Aorta (tissue), 5 donors: Measurements from ENCODE around the gene NFATC4. TPM values are rescaled to one million over a fixed set of nuclear protein-coding genes. Genes with fewer than 3 reads are reported as not detected.
"Not testable (repeated sequence)": the region's sequence is repeated elsewhere in the genome, so short reads cannot be mapped to it uniquely, and the experiment has no call there.

Experiments used
- ATAC-seq: fragments of 200-7000 bp; cut with Tn5 transposase; one replicate; pipeline ENCODE4 v1.9.1; 2022; ENCODE audit warnings: moderate library complexity; ENCODE audit not compliant: low FRiP score
- DNase-seq, 2 donors: peaks; one replicate each; pipeline ENCODE4 v3.0.0-alpha.2; 2020
- H3K27ac ChIP-seq, 2 donors: one replicate each; pipeline ENCODE4 v1.5.1; 2013; ENCODE audit warnings: low read length in 2 of 2, mild to moderate bottlenecking in 2 of 2, moderate library complexity in 2 of 2, control low read depth in 1 of 2, inconsistent platforms in 1 of 2, low read depth in 1 of 2
- H3K27me3 ChIP-seq, 2 donors: one replicate each; pipeline ENCODE4 v1.6.1; 2013; ENCODE audit warnings: control low read depth in 1 of 2, low read length in 1 of 2, mild to moderate bottlenecking in 1 of 2, moderate library complexity in 1 of 2; ENCODE audit not compliant: insufficient read depth in 2 of 2, control insufficient read depth in 1 of 2
- H3K36me3 ChIP-seq, 2 donors: one replicate each; pipeline ENCODE4 v1.6.1; 2013; ENCODE audit warnings: control low read depth in 1 of 2, low read length in 1 of 2, mild to moderate bottlenecking in 1 of 2; ENCODE audit not compliant: insufficient read depth in 2 of 2, control insufficient read depth in 1 of 2
- H3K4me1 ChIP-seq, 2 donors: one replicate each; pipeline ENCODE4 v1.6.1; 2013; ENCODE audit warnings: low read length in 2 of 2, control low read depth in 1 of 2, mild to moderate bottlenecking in 1 of 2, moderate library complexity in 1 of 2; ENCODE audit not compliant: insufficient read depth in 2 of 2, control insufficient read depth in 1 of 2
- H3K4me3 ChIP-seq, 2 donors: one replicate each; pipeline ENCODE4 v1.5.1; 2013; ENCODE audit warnings: low read length in 2 of 2, control low read depth in 1 of 2, mild to moderate bottlenecking in 1 of 2
- H3K9me3 ChIP-seq: one replicate; pipeline ENCODE4 v1.6.1; 2013; ENCODE audit warnings: mild to moderate bottlenecking, low read length; ENCODE audit not compliant: control insufficient read depth
- WGBS, 2 donors: extraction: QIAGEN DNeasy Blood & Tissue Kit; methylation state at CpG; one replicate each; pipeline ENCODE4 v1.1.7; 2013; 5-methylcytosine and 5-hydroxymethylcytosine counted together
- intact Hi-C, 2 donors: fragments of 100-400 bp; cut with DNase I; formaldehyde crosslinking; loops; one replicate each; pipeline versions ENCODE4 v1.14.2 to v1.15.0; 2022
- polyA plus RNA-seq, 2 donors: library from polyadenylated mRNA; stranded (reverse); fragments of 200-250 nt; gene quantifications; one replicate each; pipeline ENCODE4 v1.2.3, GENCODE V29; 2013
- total RNA-seq, 2 donors: library from RNA; stranded (reverse); fragmentation: NEBNext Ultra II Directional; extraction: Animal tissue kit (Norgen Biotek cat#: 25700); gene quantifications; one replicate each; pipeline ENCODE4 v1.2.1, GENCODE V29; 2021
- donor health status: healthy with polysubstance abuse.
- donor health status: Bipolar disorder and iron deficiency.
- donor health status: DM: no; HTN: no; CAD: no.
- donor health status: DM: no; HTN: no; CAD: no.
- donor health status: DM: yes; HTN: yes; CAD: no.

NFATC4 gene
- total and polyA plus RNA-seq, 4 donors: 23.0 to 572 (median 103) TPM

DNA sequence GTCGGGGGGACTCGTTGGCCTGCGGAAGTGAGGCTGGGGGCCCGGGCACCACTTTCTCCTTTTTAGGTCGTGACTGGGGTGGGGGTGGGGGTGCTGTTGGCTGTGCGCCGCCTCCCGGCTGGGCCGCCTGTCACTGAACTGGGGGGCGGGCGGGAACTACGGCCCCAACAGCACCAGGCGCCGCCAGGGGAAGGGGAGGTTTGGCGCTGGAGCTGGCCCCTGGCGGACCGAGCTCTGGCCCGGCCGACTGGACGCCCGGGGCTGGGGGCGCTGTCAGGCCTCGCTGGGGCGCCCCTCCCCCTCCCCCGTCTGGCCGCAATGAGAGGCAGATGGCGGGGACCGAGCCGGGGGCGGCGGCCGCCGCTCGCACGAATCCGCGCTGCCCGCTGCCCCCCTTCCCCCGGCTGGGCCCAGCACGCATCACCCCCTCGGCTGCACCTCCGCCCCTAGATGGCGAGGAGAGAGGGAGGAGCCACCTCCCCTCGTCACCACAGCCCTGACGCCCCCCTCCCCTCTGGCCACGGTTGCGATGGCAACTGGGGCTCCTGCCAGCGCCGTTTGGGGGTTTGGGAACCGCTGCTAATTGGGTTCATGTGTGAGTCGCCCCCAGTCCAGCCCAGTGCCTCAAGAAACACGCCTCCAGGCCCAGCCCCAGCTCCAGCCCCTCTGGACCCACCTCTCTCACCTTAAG is 723 bp downstream of the NFATC4 start:
- intact Hi-C loops: loop anchor here in 1 of 2 donors (2.0 kb wide), 1 partner anchor 30 kb away; the partner anchor contains the start of gene NYNRIN
- 1 to 2% methylated on average over 34 to 52 of the region's 52 CpGs for WGBS, 2 donors
- H3K9me3 ChIP-seq: no peaks in the 10 kb centered on the region
- no peaks in the 10 kb centered on the region for H3K4me1 ChIP-seq
- H3K27ac ChIP-seq: peak overlapping the region; percentile 51 to 90
- peak overlapping the region; percentile 47 to 68 for H3K4me3 ChIP-seq
- ATAC-seq (peak; percentile 17), DNase-seq (peak; percentile 79 to 89)
- H3K27me3 ChIP-seq: no peaks in the 10 kb centered on the region
- no peaks in the 10 kb centered on the region for H3K36me3 ChIP-seq

- WGBS, 2 donors: 76 to 86% methylated on average over 17 to 20 of the region's 20 CpGs
- DNase-seq: no peak
- Histone ChIP-seq H3K9me3 (no peaks in the 10 kb centered on the region), H3K36me3 (no peaks in the 10 kb centered on the region), H3K27ac (peak overlapping the region in 1 of 2 donors; percentile 90), H3K4me3 (no peak overlapping the region), H3K4me1 (no peaks in the 10 kb centered on the region), H3K27me3 (no peaks in the 10 kb centered on the region)
- no peak for ATAC-seq
- intact Hi-C loops: loop anchor here in 1 of 2 donors (2.0 kb wide), 1 partner anchor 29 kb away; the partner anchor contains the start of gene NYNRIN
These were observed 1.5 kb downstream of the NFATC4 start for GRCh38 chr14:24369463-24369862.

DNA sequence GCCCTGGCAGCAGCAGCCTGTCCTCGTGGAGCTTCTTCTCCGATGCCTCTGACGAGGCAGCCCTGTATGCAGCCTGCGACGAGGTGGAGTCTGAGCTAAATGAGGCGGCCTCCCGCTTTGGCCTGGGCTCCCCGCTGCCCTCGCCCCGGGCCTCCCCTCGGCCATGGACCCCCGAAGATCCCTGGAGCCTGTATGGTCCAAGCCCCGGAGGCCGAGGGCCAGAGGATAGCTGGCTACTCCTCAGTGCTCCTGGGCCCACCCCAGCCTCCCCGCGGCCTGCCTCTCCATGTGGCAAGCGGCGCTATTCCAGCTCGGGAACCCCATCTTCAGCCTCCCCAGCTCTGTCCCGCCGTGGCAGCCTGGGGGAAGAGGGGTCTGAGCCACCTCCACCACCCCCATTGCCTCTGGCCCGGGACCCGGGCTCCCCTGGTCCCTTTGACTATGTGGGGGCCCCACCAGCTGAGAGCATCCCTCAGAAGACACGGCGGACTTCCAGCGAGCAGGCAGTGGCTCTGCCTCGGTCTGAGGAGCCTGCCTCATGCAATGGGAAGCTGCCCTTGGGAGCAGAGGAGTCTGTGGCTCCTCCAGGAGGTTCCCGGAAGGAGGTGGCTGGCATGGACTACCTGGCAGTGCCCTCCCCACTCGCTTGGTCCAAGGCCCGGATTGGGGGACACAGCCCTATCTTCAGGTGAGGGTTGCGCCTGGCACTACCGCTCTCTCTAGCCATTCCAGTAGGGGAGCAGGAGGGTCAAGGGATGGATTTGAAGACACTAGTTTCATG is 2.1 kb downstream of the NFATC4 start:
- intact Hi-C loops: loop anchor here in 1 of 2 donors (2.0 kb wide), 1 partner anchor 29 kb away; the partner anchor contains the start of gene NYNRIN
- Histone ChIP-seq H3K4me3 (no peak overlapping the region), H3K4me1 (no peaks in the 10 kb centered on the region), H3K36me3 (no peaks in the 10 kb centered on the region), H3K9me3 (no peaks in the 10 kb centered on the region), H3K27ac (no peak overlapping the region), H3K27me3 (no peaks in the 10 kb centered on the region)
- 73 to 80% methylated on average over 31 to 32 of the region's 32 CpGs for WGBS, 2 donors
- DNase-seq (no peak), ATAC-seq (no peak)

GRCh38 chr14:24370748-24371147 is 2.8 kb downstream of the NFATC4 start:
- 13% methylated on average over 1 of the region's 1 CpG for WGBS, 2 donors
- Histone ChIP-seq H3K27ac (no peak overlapping the region), H3K4me3 (no peak overlapping the region), H3K9me3 (no peaks in the 10 kb centered on the region), H3K27me3 (no peaks in the 10 kb centered on the region), H3K4me1 (no peaks in the 10 kb centered on the region), H3K36me3 (no peaks in the 10 kb centered on the region)
- no peak for ATAC-seq
- intact Hi-C loops: no loop called here
- DNase-seq: no peak

- H3K4me3 ChIP-seq, H3K4me1 ChIP-seq, intact Hi-C loops, H3K27me3 ChIP-seq, H3K9me3 ChIP-seq, DNase-seq, H3K36me3 ChIP-seq, ATAC-seq, H3K27ac ChIP-seq: not testable (repeated sequence)
- 81 to 86% methylated on average over 3 of the region's 3 CpGs for WGBS, 2 donors
These were observed 3.6 kb downstream of the NFATC4 start for GRCh38 chr14:24371605-24372004.

DNA sequence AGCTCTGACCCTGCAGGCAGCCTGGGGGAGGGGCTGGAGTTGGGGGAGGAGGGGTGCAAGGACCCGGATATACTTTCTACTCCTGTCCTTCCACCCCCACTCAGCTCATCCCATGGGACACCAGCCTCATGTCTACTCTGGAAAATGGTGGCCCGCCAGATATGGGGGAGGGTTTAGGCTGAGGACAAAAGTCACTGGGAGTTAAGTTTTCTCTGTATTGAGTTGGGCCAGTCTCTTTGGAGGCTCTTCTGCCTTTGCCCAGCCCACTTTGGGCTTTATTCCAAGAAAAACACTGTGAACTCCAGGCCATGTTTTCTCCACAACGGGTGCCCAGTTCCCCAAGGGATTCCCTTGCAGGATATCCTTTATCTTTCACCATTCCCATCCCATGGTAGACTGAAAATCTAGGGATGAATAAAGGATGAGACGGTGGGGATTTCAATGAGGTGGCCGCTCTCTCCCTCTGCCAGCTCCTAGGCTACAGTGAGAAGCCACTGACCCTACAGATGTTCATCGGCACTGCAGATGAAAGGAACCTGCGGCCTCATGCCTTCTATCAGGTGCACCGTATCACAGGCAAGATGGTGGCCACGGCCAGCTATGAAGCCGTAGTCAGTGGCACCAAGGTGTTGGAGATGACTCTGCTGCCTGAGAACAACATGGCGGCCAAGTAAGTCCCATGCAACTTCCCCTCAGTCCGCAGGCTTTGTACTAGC is 4.9 kb downstream of the NFATC4 start:
- no peak for DNase-seq
- WGBS, 2 donors: 78% methylated on average over 12 of the region's 12 CpGs
- Histone ChIP-seq H3K27me3 (no peaks in the 10 kb centered on the region), H3K4me1 (no peaks in the 10 kb centered on the region), H3K27ac (no peak overlapping the region), H3K9me3 (no peaks in the 10 kb centered on the region), H3K36me3 (no peaks in the 10 kb centered on the region), H3K4me3 (no peak overlapping the region)
- intact Hi-C loops: no loop called here
- no peak for ATAC-seq

DNA sequence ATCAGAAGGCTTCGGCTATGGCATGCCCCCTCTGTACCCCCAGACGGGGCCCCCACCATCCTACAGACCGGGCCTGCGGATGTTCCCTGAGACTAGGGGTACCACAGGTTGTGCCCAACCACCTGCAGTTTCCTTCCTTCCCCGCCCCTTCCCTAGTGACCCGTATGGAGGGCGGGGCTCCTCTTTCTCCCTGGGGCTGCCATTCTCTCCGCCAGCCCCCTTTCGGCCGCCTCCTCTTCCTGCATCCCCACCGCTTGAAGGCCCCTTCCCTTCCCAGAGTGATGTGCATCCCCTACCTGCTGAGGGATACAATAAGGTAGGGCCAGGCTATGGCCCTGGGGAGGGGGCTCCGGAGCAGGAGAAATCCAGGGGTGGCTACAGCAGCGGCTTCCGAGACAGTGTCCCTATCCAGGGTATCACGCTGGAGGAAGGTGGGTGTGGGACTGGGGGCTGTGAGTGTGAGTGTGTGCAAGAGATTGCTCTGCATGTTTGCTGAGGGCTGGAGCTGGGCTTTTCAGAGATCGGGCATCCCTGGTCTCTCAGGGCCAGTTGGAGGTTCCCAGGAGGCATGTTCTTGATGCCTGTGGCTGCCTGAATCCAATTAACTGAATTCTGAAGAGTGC is 8.6 kb downstream of the NFATC4 start:
- 78% methylated on average over 14 to 16 of the region's 16 CpGs for WGBS, 2 donors
- ATAC-seq (no peak), DNase-seq (no peak)
- no peaks in the 10 kb centered on the region for H3K9me3 ChIP-seq
- H3K4me3 ChIP-seq: no peak overlapping the region
- no peaks in the 10 kb centered on the region for H3K27me3 ChIP-seq
- no peak overlapping the region for H3K27ac ChIP-seq
- intact Hi-C loops: no loop called here
- H3K4me1 ChIP-seq: no peaks in the 10 kb centered on the region
- no peaks in the 10 kb centered on the region for H3K36me3 ChIP-seq

GRCh38 chr14:24377126-24377525 is 9.1 kb downstream of the NFATC4 start:
- no peaks in the 10 kb centered on the region for H3K36me3 ChIP-seq
- no peaks in the 10 kb centered on the region for H3K9me3 ChIP-seq
- no peak for ATAC-seq
- WGBS, 2 donors: 81 to 83% methylated on average over 7 of the region's 7 CpGs
- intact Hi-C loops: no loop called here
- H3K27ac ChIP-seq: no peak overlapping the region
- H3K27me3 ChIP-seq: no peaks in the 10 kb centered on the region
- no peak overlapping the region for H3K4me3 ChIP-seq
- no peak for DNase-seq
- H3K4me1 ChIP-seq: no peaks in the 10 kb centered on the region
